Mammary epithelial cell (primary cell): ENCODE results near the gene BRME1.

Experiments used
- EZH2 ChIP-seq: IDR thresholded peaks from 2 replicates; pipeline ENCODE4 v1.6.1; 2012; ENCODE audit warnings: low read length, inconsistent platforms, borderline replicate concordance
- TF ChIP-seq, protein P1 (sequence below), 2 donors: IDR thresholded peaks in 1 of 2; conservative IDR thresholded peaks in 1 of 2; 2 replicates each; pipeline ENCODE4 v1.5.1; 2011 to 2012; ENCODE audit warnings: inconsistent platforms in 2 of 2, low read length in 2 of 2, mild to moderate bottlenecking in 2 of 2, control low read depth in 1 of 2, low read depth in 1 of 2; ENCODE audit not compliant: insufficient read depth in 1 of 2; ENCODE audit errors: extremely low read depth in 1 of 2

DNA sequence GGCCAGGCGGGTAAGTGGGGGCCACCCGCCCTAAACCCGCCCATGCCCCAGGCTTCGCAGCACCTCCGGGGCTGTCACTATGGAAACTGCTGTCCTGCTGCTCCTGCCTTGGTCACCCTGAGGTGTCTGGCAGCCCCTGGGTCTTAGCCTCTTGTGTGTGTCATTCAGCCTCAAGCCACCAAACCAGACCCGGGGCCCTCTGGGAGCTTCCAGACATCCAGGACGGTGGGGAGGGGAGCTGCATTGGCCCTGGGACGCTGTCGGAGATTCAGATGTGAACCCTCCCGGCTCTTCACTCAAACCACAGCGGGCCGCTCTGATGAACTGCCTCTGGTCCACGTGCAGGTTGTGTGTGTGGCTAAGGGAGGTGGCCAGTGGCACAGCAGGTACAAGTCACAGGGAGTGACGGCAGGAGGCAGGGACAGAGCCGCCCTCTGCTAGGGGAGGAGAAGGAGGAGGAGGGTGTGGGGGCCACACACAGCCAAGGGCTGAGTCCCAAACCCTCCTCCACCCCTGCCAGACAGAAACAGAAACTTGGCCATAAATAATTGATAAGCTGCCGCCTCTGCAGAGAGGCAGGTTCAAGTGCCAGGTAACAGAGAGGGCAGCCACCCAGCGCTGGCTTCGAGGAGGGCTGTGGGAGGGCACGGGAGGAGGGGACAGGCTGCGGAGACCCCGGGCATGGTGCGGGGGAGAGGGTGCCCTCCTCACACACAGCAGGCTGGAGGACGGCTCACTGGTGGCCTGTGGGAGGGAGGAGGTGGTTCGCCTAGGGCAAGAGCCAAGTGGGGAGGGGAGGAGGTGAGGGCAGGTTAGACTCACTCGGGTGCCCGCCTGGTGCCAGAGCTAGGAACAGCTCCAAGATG, 21.0 kb downstream of the BRME1 start:
- TF ChIP-seq, protein P1, sequence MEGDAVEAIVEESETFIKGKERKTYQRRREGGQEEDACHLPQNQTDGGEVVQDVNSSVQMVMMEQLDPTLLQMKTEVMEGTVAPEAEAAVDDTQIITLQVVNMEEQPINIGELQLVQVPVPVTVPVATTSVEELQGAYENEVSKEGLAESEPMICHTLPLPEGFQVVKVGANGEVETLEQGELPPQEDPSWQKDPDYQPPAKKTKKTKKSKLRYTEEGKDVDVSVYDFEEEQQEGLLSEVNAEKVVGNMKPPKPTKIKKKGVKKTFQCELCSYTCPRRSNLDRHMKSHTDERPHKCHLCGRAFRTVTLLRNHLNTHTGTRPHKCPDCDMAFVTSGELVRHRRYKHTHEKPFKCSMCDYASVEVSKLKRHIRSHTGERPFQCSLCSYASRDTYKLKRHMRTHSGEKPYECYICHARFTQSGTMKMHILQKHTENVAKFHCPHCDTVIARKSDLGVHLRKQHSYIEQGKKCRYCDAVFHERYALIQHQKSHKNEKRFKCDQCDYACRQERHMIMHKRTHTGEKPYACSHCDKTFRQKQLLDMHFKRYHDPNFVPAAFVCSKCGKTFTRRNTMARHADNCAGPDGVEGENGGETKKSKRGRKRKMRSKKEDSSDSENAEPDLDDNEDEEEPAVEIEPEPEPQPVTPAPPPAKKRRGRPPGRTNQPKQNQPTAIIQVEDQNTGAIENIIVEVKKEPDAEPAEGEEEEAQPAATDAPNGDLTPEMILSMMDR (conservative IDR thresholded peaks at IDR 0.05 in 1 of 2, IDR thresholded peaks at IDR 0.05 in 1 of 2; ENCODE audit: extremely low read depth in 1 of 2, insufficient read depth in 1 of 2, low read depth in 1 of 2, low read length in 2 of 2): no peak
- TF ChIP-seq EZH2: no peak
